Astrocyte of the spinal cord (primary cell): Measurements from ENCODE around the gene PIERCE2.
"Not testable (repeated sequence)": the region's sequence is repeated elsewhere in the genome, so short reads cannot be mapped to it uniquely, and the experiment has no call there.

ENCODE experiments used
- DNase-seq: peaks from one replicate; pipeline ENCODE4 v3.0.0; 2011; ENCODE audit warnings: low read depth, low spot score
- H3K4me3 ChIP-seq: 2 replicates; pipeline ENCODE4 v1.5.1; 2011; ENCODE audit warnings: low read depth, mild to moderate bottlenecking, low read length, moderate library complexity
- in situ Hi-C: cut with HindIII; loops from 2 replicates; pipeline ENCODE4 v1.10.0; 2017; ENCODE audit warnings: low sequenced_read_pairs
- TF ChIP-seq, protein P1 (sequence below): IDR thresholded peaks from 2 replicates; pipeline ENCODE4 v1.5.1; 2012; ENCODE audit warnings: low read depth, mild to moderate bottlenecking, low read length, inconsistent platforms

The PIERCE2 gene

DNA sequence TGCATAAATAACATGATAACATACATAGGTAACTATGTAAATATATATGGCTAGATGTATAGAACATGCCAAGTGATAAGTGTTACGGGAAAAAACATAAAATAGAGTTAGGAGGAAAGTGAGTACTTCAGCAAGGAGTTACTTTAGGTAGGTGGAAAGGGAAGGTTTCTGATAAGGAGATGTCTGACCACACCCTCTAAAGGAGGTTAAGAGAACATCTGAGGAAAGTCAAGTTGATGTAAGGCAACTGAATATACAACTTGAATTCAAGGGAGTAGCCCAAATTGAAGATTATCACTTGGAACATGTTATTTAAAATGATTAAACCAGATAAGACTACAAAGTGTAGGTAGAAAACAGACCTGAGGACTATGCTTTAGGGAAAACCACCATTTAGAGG is 13.8 kb downstream of the PIERCE2 start:
- DNase-seq: no peak
- in situ Hi-C loops: no loop called here
- no peak overlapping the region for H3K4me3 ChIP-seq
- TF ChIP-seq, protein P1, sequence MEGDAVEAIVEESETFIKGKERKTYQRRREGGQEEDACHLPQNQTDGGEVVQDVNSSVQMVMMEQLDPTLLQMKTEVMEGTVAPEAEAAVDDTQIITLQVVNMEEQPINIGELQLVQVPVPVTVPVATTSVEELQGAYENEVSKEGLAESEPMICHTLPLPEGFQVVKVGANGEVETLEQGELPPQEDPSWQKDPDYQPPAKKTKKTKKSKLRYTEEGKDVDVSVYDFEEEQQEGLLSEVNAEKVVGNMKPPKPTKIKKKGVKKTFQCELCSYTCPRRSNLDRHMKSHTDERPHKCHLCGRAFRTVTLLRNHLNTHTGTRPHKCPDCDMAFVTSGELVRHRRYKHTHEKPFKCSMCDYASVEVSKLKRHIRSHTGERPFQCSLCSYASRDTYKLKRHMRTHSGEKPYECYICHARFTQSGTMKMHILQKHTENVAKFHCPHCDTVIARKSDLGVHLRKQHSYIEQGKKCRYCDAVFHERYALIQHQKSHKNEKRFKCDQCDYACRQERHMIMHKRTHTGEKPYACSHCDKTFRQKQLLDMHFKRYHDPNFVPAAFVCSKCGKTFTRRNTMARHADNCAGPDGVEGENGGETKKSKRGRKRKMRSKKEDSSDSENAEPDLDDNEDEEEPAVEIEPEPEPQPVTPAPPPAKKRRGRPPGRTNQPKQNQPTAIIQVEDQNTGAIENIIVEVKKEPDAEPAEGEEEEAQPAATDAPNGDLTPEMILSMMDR: no peak

- peak; percentile 71 for DNase-seq
- in situ Hi-C loops: no loop called here
These were observed 26.9 kb downstream of the PIERCE2 start for GRCh38 chr15:55434989-55435825.

DNA sequence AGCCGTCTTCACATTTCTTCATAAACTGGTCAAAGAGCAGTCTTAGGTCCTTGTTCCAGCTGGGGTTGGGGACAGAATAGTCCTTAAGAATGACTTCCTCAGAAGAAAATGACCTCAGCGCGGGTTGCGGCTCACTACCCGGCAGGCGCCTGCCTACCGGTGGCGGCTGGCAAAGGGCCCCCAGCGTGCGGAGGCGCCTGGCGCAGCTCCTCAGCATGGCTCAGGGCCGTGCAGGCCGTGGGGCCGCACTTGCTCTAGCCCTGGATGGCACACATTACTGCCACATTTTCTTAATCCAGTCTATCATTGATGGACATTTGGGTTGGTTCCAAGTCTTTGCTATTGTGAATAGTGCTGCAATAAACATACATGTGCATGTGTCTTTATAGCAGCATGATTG is 34.8 kb downstream of the PIERCE2 start:
- DNase-seq, H3K4me3 ChIP-seq, in situ Hi-C loops: not testable (repeated sequence)

More at GRCh38 chr15:55434989-55435825, 26.9 kb downstream of the PIERCE2 start:
- H3K4me3 ChIP-seq: no peak overlapping the region
- TF ChIP-seq, protein P1: peak; percentile 69

- DNase-seq, in situ Hi-C loops, H3K4me3 ChIP-seq: not testable (repeated sequence)
These were observed 37.6 kb downstream of the PIERCE2 start for GRCh38 chr15:55445936-55446335.

- H3K4me3 ChIP-seq, in situ Hi-C loops, DNase-seq: not testable (repeated sequence)
These were observed 38.2 kb downstream of the PIERCE2 start for GRCh38 chr15:55446379-55447029.

DNA sequence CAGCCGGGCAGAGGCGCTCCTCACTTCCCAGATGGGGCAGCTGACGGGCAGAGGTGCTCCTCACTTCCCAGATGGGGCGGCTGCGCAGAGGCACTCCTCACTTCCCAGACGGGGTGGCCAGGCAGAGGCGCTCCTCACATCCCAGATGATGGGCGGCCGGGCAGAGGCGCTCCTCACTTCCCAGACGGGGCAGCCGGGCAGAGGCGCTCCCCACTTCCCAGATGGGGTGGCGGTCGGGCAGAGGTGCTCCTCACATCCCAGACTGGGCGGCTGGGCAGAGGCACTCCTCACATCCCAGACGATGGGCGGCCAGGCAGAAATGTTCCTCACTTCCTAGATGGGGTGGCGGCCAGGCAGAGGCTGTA is 38.7 kb downstream of the PIERCE2 start:
- H3K4me3 ChIP-seq, in situ Hi-C loops, DNase-seq: not testable (repeated sequence)

DNA sequence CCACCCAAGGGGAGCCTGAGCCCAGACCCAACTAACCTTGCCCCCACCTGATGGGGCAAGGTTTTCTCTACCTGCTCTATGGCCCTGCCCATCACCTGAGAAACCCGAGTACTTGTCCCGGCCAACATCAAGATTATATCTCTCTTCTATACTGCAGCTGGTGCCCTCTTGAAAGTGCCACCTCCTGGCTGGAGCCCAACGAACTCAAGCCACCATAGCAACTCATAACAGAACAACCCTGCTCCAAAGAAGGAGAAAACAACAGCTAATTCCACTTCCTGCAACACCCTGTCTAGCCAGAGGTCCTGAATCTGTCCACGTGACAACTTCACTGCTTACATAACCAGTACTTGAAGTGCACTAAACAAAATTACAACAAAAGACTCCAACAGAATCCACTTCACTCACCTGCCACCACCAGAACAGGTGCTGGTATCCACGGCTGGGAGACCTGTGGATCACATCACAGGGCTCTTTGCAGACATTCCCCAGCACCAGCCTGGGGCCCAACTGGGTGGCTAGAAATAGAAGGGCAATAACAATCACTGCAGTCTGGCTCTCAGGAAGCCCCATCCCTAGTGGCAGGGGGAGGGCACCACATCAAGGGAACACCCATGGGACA is 49.2 kb downstream of the PIERCE2 start:
- H3K4me3 ChIP-seq: no peak overlapping the region
- no peak for DNase-seq
- in situ Hi-C loops: no loop called here
- TF ChIP-seq, protein P1: no peak

DNA sequence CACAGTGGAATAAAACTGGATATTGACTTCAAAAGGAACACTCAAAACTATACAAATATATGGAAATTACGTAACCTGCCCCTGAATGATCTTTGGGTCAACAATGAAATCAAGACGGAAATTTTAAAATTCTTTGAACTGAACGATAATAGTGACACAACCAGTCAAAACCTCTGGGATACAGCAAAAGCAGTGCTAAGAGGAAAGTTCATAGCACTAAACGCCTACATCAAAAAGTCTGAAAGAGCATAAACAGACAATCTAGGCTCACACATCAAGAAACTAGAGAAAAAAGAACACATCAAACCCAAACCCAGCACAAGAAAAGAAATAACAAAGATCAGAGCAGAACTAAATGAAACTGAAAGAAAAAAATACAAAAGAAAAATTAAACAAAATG is 53.2 kb downstream of the PIERCE2 start:
- no peak overlapping the region for H3K4me3 ChIP-seq
- no peak for DNase-seq
- TF ChIP-seq, protein P1: no peak
- in situ Hi-C loops: no loop called here
